Measurements from ENCODE around the gene GRAMD4.

The GRAMD4 gene

DNA sequence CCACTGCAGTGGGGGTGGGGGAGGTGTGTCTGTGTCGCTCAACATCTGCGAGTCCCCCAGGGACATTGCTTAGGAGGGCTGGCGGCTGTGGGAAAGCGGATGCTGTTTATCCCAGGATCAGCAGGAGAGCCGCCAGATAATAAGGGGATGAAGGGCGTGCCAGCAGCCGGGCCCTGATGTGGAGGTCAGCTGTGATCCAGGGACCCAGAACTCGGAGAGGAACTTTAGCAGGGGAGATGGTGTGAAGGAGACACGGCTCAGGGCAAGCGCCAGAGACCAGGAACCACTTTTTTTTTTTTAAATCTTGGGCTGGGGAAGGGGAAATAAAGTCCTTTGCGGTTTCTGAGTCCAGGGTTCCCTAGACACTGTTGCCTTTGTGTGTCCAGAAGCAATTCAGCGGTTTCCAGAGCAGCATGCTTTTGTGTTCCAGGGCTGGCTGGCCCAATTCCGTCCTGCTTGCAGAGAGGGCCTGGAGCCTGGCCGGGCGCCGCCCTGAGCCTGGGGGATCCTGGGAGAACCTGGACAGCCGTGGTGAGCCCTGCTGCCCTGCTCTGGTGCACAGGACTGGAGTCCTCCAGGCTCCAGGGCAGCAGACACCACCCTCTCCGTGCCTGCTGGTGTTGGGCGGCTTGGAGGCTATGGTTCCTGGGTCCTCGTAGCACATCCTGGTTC is at the start of gene GRAMD4:
Gene GRAMD4 (plus strand): TSS at position 557 of the 672 bp plus-strand sequence. CDS start 6,414 bp downstream, outside the sequence.
- DNase-seq (ENCODE audit: low read depth), result no peak

GRCh38 chr22:46571642-46572250 is 48.4 kb upstream of the GRAMD4 start:
- DNase-seq (ENCODE audit: low read depth), result no peak

- no peak for DNase-seq (ENCODE audit: low read depth)
These were observed 47.0 kb upstream of the GRAMD4 start for GRCh38 chr22:46572911-46573780.

GRCh38 chr22:46573781-46574437 is 46.3 kb upstream of the GRAMD4 start:
- DNase-seq (ENCODE audit: low read depth), result no peak

DNA sequence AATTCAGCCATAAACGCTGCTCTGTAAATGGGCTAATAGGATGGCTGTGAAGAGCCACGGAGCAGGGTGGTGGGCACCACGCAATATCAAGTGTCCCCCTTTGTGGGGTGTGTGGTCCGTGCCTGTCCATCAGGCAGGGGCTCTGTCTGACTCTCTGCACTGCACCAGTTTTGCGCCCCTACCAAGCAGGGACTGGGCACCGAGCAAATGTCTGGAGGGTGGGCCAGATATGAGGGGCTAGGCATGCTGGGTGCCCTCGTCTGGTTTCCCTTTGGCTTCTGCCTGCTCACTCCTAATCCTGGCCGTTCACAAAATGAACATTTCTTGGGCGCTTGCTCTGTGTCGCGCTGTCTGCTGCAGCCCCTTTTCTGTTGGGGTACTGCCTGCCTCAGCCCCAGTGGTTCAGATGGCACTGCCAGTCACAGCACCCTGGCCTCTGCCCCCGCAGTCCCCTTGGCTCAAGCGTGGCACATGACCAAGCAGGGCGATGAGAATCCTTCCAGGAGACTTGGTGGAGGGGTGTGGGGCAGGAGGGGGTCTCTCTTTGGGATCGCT is 45.7 kb upstream of the GRAMD4 start:
- no peak for DNase-seq (ENCODE audit: low read depth)

GRCh38 chr22:46574993-46575910 is 44.9 kb upstream of the GRAMD4 start:
- no peak for DNase-seq (ENCODE audit: low read depth)

DNA sequence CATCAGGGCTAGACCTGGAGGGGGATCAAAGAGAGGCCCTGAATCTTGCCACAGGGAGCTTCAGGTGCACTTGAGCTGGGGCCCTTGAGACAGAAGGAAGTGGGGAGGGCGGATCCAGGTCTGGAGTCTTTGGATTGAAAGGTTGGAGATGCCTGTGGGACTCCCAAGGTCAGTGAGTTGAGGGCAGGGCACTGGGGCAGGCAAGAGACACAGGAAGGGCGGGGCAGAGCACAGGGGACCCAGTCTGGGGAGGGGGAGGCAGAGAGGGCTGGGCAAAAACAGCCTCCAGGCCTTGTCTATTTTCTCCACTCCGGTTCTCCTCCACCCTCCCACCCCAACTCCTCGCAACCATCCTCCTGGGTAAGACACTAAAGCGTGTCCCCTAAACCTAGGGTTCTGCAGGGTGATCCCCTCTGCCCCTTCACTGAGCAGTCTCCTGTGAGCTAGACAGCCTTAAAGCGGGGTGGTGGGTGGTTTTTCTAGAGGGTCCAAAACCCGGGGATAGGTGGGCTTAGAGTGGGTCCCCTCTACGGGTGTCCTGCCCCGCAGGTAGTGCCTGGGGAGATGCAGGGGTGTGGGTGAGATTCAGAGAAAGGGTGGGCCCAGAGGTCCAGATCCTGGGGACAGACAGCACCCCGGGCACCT is 44.2 kb upstream of the GRAMD4 start:
- no peak for DNase-seq (ENCODE audit: low read depth)

DNA sequence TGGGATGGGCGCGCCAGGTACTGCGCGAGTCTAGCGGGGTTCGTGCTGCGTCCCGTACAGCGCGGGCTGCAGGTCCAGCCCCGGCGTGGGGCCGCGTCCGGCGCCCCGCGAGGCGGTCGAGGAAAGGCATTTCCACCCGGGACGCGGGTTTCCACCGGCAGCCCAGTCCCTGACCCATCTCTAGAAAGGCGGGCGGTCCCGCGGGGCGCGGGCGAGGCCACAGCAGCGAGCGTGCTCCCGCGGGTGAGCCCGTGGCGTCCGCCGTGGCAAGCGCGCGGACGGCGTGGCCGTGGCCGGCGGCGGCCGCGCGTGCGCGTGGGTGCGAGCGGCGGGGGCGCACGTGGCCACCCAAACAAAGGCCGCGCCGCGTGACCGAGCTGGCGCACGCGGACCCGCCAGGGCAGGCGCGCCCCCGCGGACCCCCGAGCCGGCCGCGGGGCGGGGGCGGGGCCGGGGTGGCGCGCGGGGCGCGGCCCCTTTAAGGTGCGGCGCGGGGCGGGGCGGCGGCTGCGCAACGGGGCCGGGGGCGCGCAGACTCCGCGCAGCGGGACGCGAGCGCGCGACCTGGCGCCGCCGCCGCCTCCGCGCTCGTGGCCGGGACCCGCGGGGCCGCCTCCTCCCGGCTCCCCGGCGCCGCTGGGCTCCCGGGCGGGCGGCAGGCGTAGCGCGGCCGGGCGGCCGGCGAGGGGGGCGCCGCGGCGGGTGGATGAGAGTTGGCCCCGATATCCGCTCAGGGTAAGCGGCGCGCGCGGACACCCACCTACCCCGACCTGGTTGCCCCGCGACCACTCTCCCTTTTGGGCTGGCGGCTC is 43.4 kb upstream of the GRAMD4 start:
- peak; percentile 52 for DNase-seq (ENCODE audit: low read depth)

DNA sequence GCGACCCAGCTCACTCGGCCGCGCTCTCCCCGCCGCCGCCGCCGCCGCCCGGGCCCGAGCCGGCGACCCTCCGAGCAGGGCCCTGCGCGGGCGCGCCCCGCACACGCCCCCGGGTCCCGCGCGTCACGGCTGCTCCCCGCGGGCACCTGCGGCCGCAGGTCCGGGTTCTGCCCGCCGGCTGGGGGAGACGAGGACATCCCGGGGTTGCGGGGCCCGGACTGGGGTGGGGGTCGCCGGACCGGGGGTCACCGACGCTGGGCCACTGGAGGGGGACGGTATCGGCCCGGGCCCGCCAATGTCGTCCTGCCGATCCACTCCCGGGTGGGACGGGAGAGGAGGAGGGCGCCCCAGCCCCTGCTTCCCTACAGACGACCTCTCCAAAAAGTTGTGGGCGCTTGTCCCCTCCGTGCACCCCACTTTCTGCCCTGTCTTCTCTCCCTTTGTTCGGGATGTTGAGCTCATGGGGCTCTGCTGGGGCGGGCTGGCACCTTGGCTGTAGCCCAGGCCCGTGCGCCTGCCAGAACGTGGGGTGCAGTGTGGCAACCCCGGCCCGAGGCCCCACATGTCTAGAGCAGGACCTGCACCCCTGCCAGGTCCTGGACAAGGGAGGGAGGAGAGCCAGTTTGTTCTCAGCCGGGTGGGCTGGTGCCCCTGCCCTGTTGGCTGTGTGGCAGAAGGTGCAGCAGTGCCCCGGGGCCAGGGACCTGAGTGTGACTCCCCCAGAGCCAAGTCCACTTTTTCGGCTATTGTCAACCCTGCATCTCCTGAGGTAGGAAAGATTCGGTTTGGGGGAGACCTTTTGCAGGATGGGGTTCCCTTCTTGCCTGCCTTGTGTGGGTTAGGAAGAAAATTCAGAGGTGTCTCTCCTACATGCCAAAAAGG is 42.6 kb upstream of the GRAMD4 start:
- DNase-seq (ENCODE audit: low read depth), result no peak

- no peak for DNase-seq (ENCODE audit: low read depth)
These were observed 41.8 kb upstream of the GRAMD4 start for GRCh38 chr22:46578251-46578823.

GRCh38 chr22:46578824-46579561 is 41.2 kb upstream of the GRAMD4 start:
- DNase-seq (ENCODE audit: low read depth), result no peak

DNA sequence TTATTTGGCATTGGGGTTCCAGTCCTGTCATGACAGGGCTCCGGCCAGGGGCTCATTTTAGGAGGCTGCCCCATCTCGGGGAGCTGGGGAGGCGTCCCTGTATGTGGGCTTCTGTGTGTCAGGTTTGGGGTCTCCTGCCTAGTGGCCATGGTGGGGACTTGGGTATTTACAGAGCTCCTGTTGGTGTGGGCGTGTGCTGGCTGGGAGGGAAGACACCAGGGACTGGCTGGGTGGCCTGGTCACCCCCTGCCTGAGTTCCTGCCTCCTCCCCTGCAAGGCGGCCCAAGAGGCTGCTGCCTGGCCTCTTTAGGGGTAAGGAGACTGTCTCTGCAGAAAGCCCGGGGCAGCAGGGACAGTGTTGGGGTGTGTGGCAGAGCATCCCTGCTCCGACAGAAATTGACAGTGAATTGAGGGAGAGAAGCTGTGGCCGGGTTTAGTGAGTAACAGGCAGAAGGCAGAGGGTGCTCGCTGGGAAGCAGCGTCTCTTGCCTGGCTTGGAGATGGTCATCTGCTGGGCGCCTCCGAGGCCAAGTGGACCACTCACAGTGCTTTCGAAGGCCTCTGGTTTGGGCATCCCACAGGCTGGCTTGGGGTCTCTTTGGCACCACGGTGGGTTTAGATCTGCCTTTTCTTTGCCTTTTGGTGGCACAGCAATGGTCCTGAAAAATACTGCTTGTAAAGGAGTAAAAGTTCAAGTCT is 40.3 kb upstream of the GRAMD4 start:
- no peak for DNase-seq (ENCODE audit: low read depth)

DNA sequence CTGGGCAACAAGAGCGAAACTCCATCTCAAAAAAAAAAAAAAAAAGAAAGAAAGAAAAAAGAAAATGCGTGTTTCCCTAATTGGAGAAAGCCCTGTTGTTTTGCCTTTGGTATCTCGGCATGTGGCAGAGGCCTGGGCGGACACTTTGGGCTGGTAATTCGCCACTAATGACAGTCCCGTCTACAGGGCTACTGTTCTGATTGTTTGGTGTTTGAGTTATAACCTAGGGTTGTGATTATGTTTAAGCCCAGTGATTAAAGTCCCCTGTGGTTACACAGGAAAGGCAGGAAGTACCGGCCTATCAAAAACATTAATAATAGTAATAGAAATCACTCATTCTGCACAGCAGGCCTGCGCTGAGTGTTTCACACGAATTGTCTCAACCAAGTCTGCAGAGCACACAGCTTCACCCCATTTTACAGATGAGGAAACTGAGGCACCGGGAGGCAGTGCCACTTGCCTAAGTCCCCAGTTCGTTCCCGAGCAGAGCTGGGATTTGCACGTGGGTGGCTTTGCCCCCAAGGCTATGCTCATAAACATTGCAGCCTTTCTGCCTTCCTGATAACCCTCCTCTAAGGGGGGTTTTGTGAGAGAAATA is 39.1 kb upstream of the GRAMD4 start:
- DNase-seq (ENCODE audit: low read depth), result no peak

- no peak for DNase-seq (ENCODE audit: low read depth)
These were observed 38.5 kb upstream of the GRAMD4 start for GRCh38 chr22:46581538-46582244.

- no peak for DNase-seq (ENCODE audit: low read depth)
These were observed 37.8 kb upstream of the GRAMD4 start for GRCh38 chr22:46582281-46582933.

Measured in activated T-helper 9 cell treated with anti-CD3 and anti-CD28 coated beads, Interleukin-2, amount 50 U/mL, for 16 hours (primary cell).